GM21825 (cell line): ENCODE data around the gene H19.

ENCODE experiments used
- ATAC-seq: cut with Tn5 transposase; IDR thresholded peaks from one replicate; pipeline ENCODE4 v1.9.1; 2021; ENCODE audit warnings: mild to moderate bottlenecking, moderate library complexity; ENCODE audit not compliant: unreplicated experiment

Gene H19

DNA sequence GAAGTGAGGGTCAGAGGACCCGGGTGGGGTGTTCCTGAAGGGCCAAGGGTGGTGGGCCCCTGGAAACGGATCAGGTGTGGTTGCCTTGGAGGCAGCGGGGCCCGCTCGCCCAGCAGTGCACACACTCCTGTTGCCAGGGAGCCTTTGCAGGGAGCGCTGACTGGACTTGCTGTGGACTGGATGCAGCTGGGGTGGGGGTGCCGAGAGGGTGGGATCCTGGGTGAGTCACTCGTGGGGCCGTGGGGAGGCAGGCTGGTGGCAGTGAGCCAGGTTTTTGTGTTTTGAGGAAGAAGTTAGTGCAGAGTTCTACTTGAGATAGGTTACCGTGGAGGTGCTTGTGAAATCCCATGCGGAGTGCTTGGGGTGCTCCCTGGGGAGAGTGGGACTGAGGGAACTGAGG is 49.3 kb downstream of the H19 start:
- no peak for ATAC-seq

GRCh38 chr11:1947592-1948237 is 49.9 kb downstream of the H19 start:
- ATAC-seq = no peak

- no peak for ATAC-seq
Observed at GRCh38 chr11:1946812-1947484, 50.7 kb downstream of the H19 start, which contains the start of gene MRPL23. MRPL23 (plus strand) TSS chr11:1947332; CDS start chr11:1947363, 31 bp downstream.
